Stimulated activated CD8-positive, alpha-beta memory T cell treated with anti-CD3 and anti-CD28 coated beads, Interleukin-7, amount 100 ng/mL, for 4 hours (primary cell): ENCODE results near the gene YEATS2.
A peak's percentile ranks its signal among the peaks of the same experiment; 100 is the strongest.
"Not testable (repeated sequence)": the region's sequence is repeated elsewhere in the genome, so short reads cannot be mapped to it uniquely, and the experiment has no call there.

Experiments used
- DNase-seq, 2 donors: peaks; one replicate each; pipeline ENCODE4 v3.0.0-alpha.2; 2020; ENCODE audit warnings: low read depth in 2 of 2

YEATS2 gene

GRCh38 chr3:183714622-183715021 lies 17.0 kb downstream of the YEATS2 start:
- DNase-seq, result no peak

DNA sequence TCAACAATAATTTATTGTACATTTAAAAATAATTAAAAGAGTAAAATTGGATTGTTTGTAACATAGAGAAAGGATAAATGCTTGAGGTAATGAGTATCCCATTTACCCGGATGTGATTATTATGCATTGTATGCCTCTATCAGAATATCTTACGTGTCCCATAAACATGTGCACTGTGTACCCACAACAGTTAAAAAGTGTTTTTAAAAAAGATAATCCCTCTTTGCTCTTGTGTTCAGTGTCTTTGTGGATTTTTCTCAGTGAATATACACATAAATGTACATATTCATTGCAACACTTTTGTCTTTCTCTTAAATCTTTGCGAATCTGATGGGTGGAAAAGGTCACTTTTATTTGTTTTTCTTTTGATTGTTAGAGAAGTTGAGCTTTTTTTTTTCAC lies 20.4 kb downstream of the YEATS2 start:
- no peak for DNase-seq

DNA sequence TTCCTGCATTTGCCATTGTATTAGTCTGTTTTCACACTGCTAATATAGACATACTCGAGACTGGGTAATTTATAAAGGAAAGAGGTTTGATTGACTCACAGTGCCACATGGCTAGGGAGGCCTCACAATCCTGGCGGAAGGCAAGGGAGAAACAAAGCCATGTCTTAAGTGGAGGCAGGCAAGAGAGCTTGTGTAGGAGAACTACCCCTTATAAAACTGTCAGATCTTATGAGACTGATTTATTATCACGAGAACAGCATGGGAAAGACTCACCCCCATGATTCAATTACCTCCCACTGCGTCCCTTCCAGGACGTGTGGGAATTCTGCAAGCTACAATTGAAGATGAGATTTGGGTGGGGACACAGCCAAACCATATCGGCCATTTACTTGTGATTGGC lies 27.8 kb downstream of the YEATS2 start:
- DNase-seq, result no peak

- DNase-seq, result no peak
These were observed 30.6 kb downstream of the YEATS2 start for GRCh38 chr3:183728204-183728603.

- no peak for DNase-seq
These were observed 32.8 kb downstream of the YEATS2 start for GRCh38 chr3:183730361-183730760.

GRCh38 chr3:183731611-183732010 lies 34.0 kb downstream of the YEATS2 start:
- no peak for DNase-seq

GRCh38 chr3:183733553-183733952 lies 36.0 kb downstream of the YEATS2 start:
- no peak for DNase-seq

DNA sequence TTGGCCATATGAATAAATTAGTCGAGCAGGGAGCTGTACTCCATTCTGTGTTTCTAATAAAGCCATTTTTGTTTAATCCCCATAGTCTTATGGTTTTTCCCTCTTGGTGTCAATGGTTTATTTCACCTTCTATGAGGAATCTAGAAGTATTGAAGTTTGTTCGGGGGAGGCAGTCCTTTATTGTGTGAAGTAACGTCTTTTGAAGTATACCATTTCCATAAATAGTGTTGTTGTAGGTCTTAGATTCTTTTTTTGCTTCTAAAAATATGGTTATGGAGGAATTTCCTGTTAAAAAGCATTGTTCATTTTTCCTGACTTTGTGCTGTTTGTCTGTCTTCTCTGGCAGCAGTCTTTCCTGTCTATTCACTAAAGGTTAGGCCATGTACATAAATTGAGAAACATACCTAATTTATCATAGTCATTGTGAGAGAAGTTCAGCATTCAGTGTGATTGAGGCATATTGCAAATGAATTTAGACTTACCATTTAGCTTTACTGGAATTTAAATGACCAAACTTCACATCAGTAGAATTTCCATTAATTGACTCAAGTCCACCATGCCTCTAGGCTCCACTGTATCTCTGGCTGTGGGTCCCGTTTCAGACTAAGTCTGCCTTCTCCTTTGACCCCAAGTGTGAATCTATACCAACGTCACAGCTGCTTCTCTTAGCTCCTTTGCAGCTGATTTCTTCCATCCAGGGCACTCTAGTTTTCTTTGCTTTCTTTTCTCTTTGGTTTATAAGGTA lies 37.3 kb downstream of the YEATS2 start:
- DNase-seq, result no peak

DNA sequence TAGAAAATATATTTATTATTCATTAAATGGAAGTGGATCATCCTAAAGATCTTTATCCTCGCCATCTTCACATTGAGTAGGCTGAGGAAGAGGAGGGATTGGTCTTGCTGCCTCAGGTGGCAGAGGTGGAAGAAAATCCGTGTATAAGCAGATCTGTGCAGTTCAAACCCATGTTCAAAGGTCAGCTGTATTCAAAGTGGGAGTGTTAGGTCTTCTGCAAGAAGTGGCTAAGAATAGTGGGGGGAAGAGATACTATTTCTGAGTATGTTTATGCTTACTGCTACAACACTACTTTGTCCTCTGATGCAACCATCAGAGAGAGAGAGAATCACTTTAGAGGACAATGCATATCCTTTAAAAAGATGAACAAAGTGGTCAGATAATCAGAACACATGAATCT lies 39.5 kb downstream of the YEATS2 start:
- no peak for DNase-seq

DNA sequence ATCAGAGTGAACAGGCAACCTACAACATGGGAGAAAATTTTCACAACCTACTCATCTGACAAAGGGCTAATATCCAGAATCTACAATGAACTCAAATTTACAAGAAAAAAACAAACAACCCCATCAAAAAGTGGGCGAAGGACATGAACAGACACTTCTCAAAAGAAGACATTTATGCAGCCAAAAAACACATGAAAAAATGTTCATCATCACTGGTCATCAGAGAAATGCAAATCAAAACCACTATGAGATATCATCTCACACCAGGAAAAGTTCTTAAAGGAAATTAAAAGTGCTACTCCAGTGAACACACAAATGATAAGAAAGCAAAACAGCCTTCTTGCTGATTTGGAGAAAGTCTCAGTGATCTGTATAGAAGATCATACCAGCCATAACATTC lies 42.6 kb downstream of the YEATS2 start:
- DNase-seq, result not testable (repeated sequence)

GRCh38 chr3:183743231-183743630 lies 45.6 kb downstream of the YEATS2 start:
- no peak for DNase-seq

GRCh38 chr3:183745300-183746098 lies 47.9 kb downstream of the YEATS2 start:
- DNase-seq, result no peak

DNA sequence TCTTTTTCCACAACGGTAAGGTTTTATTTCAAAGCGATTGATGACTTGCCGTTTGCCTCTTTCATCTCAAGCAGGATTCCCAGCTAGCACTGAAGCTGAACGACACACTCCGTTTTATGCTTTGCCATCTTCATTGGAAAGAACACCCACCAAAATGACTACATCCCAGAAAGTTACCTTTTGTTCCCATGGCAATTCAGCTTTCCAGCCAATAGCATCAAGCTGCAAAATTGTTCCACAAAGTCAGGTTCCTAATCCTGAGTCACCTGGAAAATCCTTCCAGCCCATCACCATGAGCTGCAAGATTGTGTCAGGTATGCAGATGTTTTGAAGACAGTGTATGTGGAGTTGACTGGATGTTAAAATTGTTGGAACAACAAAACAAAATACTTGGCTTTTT lies 56.5 kb downstream of the YEATS2 start:
- no peak for DNase-seq

- DNase-seq, result no peak
These were observed 64.7 kb downstream of the YEATS2 start for GRCh38 chr3:183762304-183762703.

GRCh38 chr3:183764847-183765731 lies 67.5 kb downstream of the YEATS2 start:
- no peak for DNase-seq

- no peak for DNase-seq
These were observed 68.5 kb downstream of the YEATS2 start for GRCh38 chr3:183766107-183766506.

- peak; percentile 38 to 43 for DNase-seq
These were observed 69.4 kb downstream of the YEATS2 start for GRCh38 chr3:183766745-183767606.

DNA sequence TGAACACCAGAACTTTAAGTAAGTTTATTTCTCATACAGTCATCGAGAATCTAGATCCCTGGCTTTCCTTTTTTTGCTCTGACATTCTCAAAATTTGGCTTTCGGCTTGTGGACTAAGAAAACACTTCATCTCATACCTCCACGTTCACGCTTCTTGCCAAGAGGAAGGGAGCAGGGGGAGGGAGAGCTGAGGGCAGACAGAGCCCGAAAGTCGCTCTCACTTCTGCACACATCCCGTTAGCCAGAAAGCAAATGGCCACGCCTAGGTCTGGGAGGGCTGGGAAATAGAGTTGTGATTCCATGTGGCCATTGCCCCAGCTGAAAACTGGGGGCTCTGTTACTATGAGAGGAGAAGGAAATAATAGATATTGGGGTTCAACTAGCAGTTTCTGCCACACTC lies 70.5 kb downstream of the YEATS2 start:
- DNase-seq, result no peak

GRCh38 chr3:183769453-183769852 lies 71.9 kb downstream of the YEATS2 start:
- DNase-seq, result no peak

DNA sequence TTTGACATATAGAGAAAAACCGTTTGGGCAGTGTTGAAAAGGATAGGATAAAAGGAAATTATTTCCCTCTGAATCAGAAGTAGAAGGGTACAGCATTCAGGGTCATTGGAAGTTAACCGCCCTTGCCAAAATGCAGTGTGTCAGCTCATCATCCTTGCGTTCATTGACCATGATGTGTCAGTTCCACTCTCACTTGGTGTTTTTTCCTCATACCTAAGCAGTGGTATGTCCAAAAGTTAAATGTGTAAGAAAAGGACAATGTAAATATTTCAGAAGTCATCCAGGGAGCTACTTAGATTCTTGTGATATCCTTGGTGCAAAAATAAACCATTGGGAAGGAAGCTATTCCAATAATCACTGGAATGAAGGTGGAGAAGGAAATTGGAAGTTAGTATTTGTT lies 77.0 kb downstream of the YEATS2 start:
- no peak for DNase-seq

DNA sequence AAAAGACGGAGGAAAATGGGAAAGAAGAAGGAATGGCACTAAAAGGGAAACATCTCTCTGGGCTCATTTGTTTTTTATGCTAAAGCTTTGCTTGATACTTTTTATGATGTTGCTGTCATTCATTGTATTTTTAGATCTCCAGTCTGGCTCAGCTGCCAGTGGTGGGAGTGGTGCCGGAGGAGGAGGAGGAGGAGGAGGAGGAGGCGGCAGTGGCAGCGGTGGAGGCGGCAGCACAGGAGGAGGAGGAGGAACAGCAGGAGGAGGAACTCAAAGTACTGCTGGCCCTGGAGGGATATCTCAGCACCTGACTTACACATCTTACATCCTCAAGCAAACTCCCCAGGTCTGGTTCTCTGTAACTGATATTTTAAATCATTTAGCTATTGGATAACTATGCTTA lies 78.2 kb downstream of the YEATS2 start:
- DNase-seq, result no peak
